Peyer's patch (tissue), 4 donors: Measurements from ENCODE around the gene ITGAE.

Source experiments
- CTCF ChIP-seq, 6 experiments: fragments of 450-650 bp in 4 of 6; fragments of 200-600 bp in 2 of 6; sonication (generic) in 1 of 6; IDR thresholded peaks; one replicate each; pipeline ENCODE4 v1.5.1; 2017 to 2019; ENCODE audit warnings: antibody characterized with exemption in 6 of 6, mild to moderate bottlenecking in 3 of 6, moderate library complexity in 1 of 6
- POLR2A ChIP-seq, 2 donors: fragments of 450-650 bp; IDR thresholded peaks; one replicate each; pipeline ENCODE4 v1.5.1; 2017; ENCODE audit warnings: antibody characterized with exemption in 2 of 2, mild to moderate bottlenecking in 2 of 2, moderate library complexity in 2 of 2

- TF ChIP-seq CTCF (IDR thresholded peaks at IDR 0.05) (no peak), POLR2A (IDR thresholded peaks at IDR 0.05) (no peak)
Measured at GRCh38 chr17:3845291-3845620, 44.3 kb upstream of the ITGAE start.
